Hematopoietic multipotent progenitor cell treated with erythropoietin and hydrocortisone succinate and interleukin-3 and kit ligand, for 17 days (in vitro differentiated cells): Measurements from ENCODE around the gene PEAK1.
"Not testable (repeated sequence)": the region's sequence is repeated elsewhere in the genome, so short reads cannot be mapped to it uniquely, and the experiment has no call there.

ENCODE experiments used
- DNase-seq: peaks from one replicate; pipeline ENCODE4 v3.0.0-alpha.2; 2015; ENCODE audit warnings: low spot score

The PEAK1 gene

GRCh38 chr15:77176148-77176547 is 243.8 kb downstream of the PEAK1 start:
- DNase-seq, result not testable (repeated sequence)

GRCh38 chr15:77173487-77173886 is 246.4 kb downstream of the PEAK1 start:
- DNase-seq, result no peak

- DNase-seq, result no peak
Observed at GRCh38 chr15:77171221-77171967, 248.5 kb downstream of the PEAK1 start.

GRCh38 chr15:77168616-77169015 is 251.3 kb downstream of the PEAK1 start:
- DNase-seq, result no peak

GRCh38 chr15:77168141-77168540 is 251.8 kb downstream of the PEAK1 start:
- no peak for DNase-seq

- no peak for DNase-seq
Observed at GRCh38 chr15:77167406-77167805, 252.5 kb downstream of the PEAK1 start.

GRCh38 chr15:77163781-77164384 is 256.0 kb downstream of the PEAK1 start:
- no peak for DNase-seq

GRCh38 chr15:77162872-77163633 is 256.9 kb downstream of the PEAK1 start:
- no peak for DNase-seq

- DNase-seq, result no peak
Observed at GRCh38 chr15:77160562-77161478, 259.1 kb downstream of the PEAK1 start.

- DNase-seq, result not testable (repeated sequence)
Observed at GRCh38 chr15:77156000-77156399, 263.9 kb downstream of the PEAK1 start.

GRCh38 chr15:77148191-77148590 is 271.7 kb downstream of the PEAK1 start:
- DNase-seq, result no peak

GRCh38 chr15:77145370-77145769 is 274.5 kb downstream of the PEAK1 start:
- no peak for DNase-seq

GRCh38 chr15:77144492-77145070 is 275.3 kb downstream of the PEAK1 start:
- no peak for DNase-seq

- DNase-seq, result no peak
Observed at GRCh38 chr15:77144026-77144425, 275.9 kb downstream of the PEAK1 start.

GRCh38 chr15:77143616-77144015 is 276.3 kb downstream of the PEAK1 start:
- DNase-seq, result no peak

GRCh38 chr15:77143191-77143590 is 276.7 kb downstream of the PEAK1 start:
- no peak for DNase-seq

GRCh38 chr15:77140220-77140619 is 279.7 kb downstream of the PEAK1 start:
- DNase-seq, result no peak

GRCh38 chr15:77139312-77139711 is 280.6 kb downstream of the PEAK1 start:
- no peak for DNase-seq

- DNase-seq, result no peak
Observed at GRCh38 chr15:77138167-77138522, 281.8 kb downstream of the PEAK1 start.

GRCh38 chr15:77135181-77135580 is 284.7 kb downstream of the PEAK1 start:
- no peak for DNase-seq

GRCh38 chr15:77130315-77130930 is 289.5 kb downstream of the PEAK1 start:
- DNase-seq, result no peak
